D721Med (cell line): ENCODE data around the gene P2RX5.
"Not testable (repeated sequence)": the region's sequence is repeated elsewhere in the genome, so short reads cannot be mapped to it uniquely, and the experiment has no call there.

Experiments used
- DNase-seq: peaks from one replicate; pipeline ENCODE4 v3.0.0; 2011; ENCODE audit warnings: low spot score; ENCODE audit not compliant: insufficient read length
- FAIRE-seq: peaks from 2 replicates; lab custom pipeline; 2011; peaks lifted over from hg19 to GRCh38; lab: Jason Lieb, UNC
- TF ChIP-seq, protein P1 (sequence below): IDR thresholded peaks from 2 replicates; pipeline ENCODE4 v1.5.1; 2012; ENCODE audit warnings: mild to moderate bottlenecking, control low read depth; ENCODE audit not compliant: insufficient read depth; ENCODE audit errors: missing control alignments

P2RX5 gene

GRCh38 chr17:3735515-3735914 lies 39.6 kb upstream of the P2RX5 start:
- FAIRE-seq (no peak), DNase-seq (no peak)
- TF ChIP-seq, protein P1, sequence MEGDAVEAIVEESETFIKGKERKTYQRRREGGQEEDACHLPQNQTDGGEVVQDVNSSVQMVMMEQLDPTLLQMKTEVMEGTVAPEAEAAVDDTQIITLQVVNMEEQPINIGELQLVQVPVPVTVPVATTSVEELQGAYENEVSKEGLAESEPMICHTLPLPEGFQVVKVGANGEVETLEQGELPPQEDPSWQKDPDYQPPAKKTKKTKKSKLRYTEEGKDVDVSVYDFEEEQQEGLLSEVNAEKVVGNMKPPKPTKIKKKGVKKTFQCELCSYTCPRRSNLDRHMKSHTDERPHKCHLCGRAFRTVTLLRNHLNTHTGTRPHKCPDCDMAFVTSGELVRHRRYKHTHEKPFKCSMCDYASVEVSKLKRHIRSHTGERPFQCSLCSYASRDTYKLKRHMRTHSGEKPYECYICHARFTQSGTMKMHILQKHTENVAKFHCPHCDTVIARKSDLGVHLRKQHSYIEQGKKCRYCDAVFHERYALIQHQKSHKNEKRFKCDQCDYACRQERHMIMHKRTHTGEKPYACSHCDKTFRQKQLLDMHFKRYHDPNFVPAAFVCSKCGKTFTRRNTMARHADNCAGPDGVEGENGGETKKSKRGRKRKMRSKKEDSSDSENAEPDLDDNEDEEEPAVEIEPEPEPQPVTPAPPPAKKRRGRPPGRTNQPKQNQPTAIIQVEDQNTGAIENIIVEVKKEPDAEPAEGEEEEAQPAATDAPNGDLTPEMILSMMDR = no peak

- FAIRE-seq, DNase-seq: not testable (repeated sequence)
Observed at GRCh38 chr17:3734911-3735276, 38.9 kb upstream of the P2RX5 start.

- no peak for FAIRE-seq
- no peak for DNase-seq
- TF ChIP-seq, protein P1 = no peak
Observed at GRCh38 chr17:3732210-3732621, 36.3 kb upstream of the P2RX5 start.

DNA sequence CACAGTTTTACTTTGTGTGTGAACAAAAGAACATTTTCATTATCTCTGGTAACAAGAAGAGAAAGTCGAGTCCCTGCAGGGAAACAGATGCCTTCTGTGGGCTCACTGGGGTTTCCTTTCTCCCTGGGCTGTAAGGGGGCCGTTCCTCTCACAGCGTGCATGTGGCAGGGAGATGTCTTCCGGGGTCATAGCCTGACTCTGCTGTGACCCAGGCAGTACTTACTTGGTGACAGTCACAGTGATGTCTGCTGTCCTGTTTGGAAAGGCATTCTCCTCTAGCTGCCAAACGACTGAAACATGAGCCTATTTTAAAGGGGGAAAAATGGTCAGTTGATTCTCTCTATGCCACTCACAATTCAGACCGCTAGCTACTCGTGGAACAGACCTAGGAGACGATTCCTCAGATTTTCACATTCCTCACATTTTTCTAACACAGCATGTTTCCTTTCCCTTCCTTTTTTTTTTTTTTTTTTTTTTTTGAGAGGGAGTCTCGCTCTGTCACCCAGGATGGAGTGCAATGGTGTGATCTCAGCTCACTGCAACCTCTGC lies 35.0 kb upstream of the P2RX5 start:
- no peak for FAIRE-seq
- DNase-seq = no peak
- TF ChIP-seq, protein P1 = no peak

- DNase-seq (no peak), FAIRE-seq (no peak)
- TF ChIP-seq, protein P1 = no peak
Observed at GRCh38 chr17:3729881-3730280, 33.9 kb upstream of the P2RX5 start.

GRCh38 chr17:3728099-3728498 lies 32.1 kb upstream of the P2RX5 start:
- not testable (repeated sequence) for DNase-seq, FAIRE-seq

GRCh38 chr17:3727041-3727440 lies 31.1 kb upstream of the P2RX5 start:
- no peak for FAIRE-seq
- TF ChIP-seq, protein P1 = no peak
- no peak for DNase-seq

DNA sequence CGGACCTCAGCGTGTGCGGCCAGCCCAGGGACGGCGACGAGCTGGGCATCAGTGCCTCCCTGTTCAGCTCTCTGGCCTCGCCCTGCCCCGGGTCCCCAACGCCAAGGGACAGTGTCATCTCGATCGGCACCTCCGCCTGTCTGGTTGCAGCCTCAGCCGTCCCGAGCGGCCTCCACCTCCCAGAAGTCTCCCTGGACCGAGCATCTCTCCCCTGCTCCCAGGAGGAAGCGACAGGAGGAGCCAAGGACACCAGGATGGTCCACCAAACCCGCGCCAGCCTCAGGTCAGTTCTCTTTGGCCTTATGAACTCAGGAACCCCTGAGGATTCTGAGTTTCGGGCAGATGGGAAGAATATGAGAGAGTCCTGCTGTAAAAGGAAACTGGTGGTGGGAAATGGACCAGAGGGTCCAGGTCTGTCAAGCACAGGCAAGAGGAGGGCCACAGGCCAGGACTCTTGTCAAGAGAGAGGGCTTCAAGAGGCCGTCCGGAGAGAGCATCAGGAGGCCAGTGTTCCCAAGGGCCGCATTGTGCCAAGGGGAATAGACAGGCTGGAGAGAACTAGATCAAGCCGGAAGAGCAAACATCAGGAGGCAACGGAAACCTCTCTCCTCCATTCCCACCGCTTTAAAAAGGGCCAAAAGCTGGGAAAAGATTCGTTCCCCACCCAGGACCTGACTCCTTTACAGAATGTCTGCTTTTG lies 28.6 kb upstream of the P2RX5 start:
- TF ChIP-seq, protein P1 = no peak
- FAIRE-seq (no peak), DNase-seq (no peak)
